T-helper 1 cell (primary cell): Measurements from ENCODE around the gene NTRK3.

Source experiments
- DNase-seq, 5 donors: peaks; one replicate each; pipeline ENCODE4 v3.0.0-alpha.2; 2012 to 2020

Gene NTRK3

GRCh38 chr15:88118035-88118434, 138.5 kb downstream of the NTRK3 start:
- DNase-seq, result no peak

- no peak for DNase-seq
Measured at GRCh38 chr15:88115486-88116152, 140.9 kb downstream of the NTRK3 start.

GRCh38 chr15:88113613-88114308, 142.8 kb downstream of the NTRK3 start:
- no peak for DNase-seq

GRCh38 chr15:88108991-88109390, 147.5 kb downstream of the NTRK3 start:
- no peak for DNase-seq

GRCh38 chr15:88108477-88108876, 148.1 kb downstream of the NTRK3 start:
- no peak for DNase-seq

- DNase-seq, result no peak
Measured at GRCh38 chr15:88106074-88106473, 150.5 kb downstream of the NTRK3 start.

GRCh38 chr15:88104357-88104756, 152.2 kb downstream of the NTRK3 start:
- no peak for DNase-seq

- DNase-seq, result no peak
Measured at GRCh38 chr15:88100181-88100580, 156.4 kb downstream of the NTRK3 start.

- no peak for DNase-seq
Measured at GRCh38 chr15:88098361-88098760, 158.2 kb downstream of the NTRK3 start.

GRCh38 chr15:88091444-88092016, 165.0 kb downstream of the NTRK3 start:
- DNase-seq, result no peak

- no peak for DNase-seq
Measured at GRCh38 chr15:88090481-88091011, 166.0 kb downstream of the NTRK3 start.

GRCh38 chr15:88089731-88090130, 166.8 kb downstream of the NTRK3 start:
- no peak for DNase-seq

GRCh38 chr15:88089024-88089620, 167.4 kb downstream of the NTRK3 start:
- no peak for DNase-seq

- DNase-seq, result no peak
Measured at GRCh38 chr15:88083811-88084760, 172.5 kb downstream of the NTRK3 start.

- DNase-seq, result no peak
Measured at GRCh38 chr15:88080616-88081015, 175.9 kb downstream of the NTRK3 start.

- DNase-seq, result no peak
Measured at GRCh38 chr15:88077296-88078020, 179.1 kb downstream of the NTRK3 start.

- DNase-seq, result no peak
Measured at GRCh38 chr15:88076328-88076727, 180.2 kb downstream of the NTRK3 start.

- DNase-seq, result no peak
Measured at GRCh38 chr15:88075102-88075501, 181.4 kb downstream of the NTRK3 start.

GRCh38 chr15:88074386-88074785, 182.2 kb downstream of the NTRK3 start:
- no peak for DNase-seq

GRCh38 chr15:88073391-88073691, 183.2 kb downstream of the NTRK3 start:
- DNase-seq, result no peak

- no peak for DNase-seq
Measured at GRCh38 chr15:88072598-88073390, 183.7 kb downstream of the NTRK3 start.
